C4-2B (cell line): ENCODE measurements around the gene SHISA7.

Experiments
- H3K27ac ChIP-seq: fragments of 450-650 bp; 2 replicates; pipeline ENCODE4 v1.5.1; 2017
- ZFX ChIP-seq: fragments of 450-650 bp; IDR thresholded peaks from 2 replicates; pipeline ENCODE4 v1.6.1; 2017
- TF ChIP-seq, protein P1 (sequence below): fragments of 450-650 bp; conservative IDR thresholded peaks from 2 replicates; pipeline ENCODE4 v1.5.1; 2017; ENCODE audit warnings: mild to moderate bottlenecking

The SHISA7 gene

DNA sequence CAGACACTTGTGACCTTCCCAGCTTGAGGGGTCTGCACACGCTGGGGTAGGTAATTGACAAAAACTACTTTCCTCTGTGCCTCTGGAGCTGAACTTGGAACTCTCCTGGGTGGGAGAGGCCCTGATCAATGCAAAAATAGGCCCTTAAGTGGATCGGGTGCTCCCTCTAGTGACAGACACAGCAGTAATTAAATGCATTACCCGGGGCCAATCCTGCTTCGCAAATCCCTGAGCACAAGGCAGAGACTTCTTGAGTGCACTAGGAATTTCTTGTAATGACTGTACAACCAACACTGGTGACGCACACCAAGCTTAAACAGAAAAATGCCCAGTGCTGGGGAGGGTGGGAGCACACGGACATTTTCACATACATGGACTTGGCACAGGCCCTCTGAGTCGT is 24.9 kb downstream of the SHISA7 start:
- no peak overlapping the region for H3K27ac ChIP-seq
- no peak for TF ChIP-seq ZFX
- TF ChIP-seq, protein P1, sequence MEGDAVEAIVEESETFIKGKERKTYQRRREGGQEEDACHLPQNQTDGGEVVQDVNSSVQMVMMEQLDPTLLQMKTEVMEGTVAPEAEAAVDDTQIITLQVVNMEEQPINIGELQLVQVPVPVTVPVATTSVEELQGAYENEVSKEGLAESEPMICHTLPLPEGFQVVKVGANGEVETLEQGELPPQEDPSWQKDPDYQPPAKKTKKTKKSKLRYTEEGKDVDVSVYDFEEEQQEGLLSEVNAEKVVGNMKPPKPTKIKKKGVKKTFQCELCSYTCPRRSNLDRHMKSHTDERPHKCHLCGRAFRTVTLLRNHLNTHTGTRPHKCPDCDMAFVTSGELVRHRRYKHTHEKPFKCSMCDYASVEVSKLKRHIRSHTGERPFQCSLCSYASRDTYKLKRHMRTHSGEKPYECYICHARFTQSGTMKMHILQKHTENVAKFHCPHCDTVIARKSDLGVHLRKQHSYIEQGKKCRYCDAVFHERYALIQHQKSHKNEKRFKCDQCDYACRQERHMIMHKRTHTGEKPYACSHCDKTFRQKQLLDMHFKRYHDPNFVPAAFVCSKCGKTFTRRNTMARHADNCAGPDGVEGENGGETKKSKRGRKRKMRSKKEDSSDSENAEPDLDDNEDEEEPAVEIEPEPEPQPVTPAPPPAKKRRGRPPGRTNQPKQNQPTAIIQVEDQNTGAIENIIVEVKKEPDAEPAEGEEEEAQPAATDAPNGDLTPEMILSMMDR = peak; percentile 83

DNA sequence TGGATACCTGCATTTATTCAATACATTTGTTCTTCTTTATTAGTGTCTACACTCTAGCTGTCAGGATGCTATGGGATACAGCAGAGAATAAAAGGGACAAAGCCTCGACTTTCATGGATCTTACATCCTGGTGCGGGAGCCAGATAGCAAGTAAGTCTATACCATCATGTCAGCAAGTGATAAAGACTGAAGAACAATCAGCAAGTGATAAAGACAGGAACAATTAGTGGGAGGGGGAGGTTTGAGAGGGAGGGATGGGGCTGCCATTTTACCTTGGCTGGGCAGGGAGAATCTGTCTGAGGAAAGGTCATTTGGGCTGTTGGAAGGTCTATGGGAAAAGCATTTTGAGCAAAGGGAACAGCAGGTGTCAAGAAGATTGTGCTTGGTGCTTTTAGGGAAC is 32.9 kb downstream of the SHISA7 start:
- no peak overlapping the region for H3K27ac ChIP-seq
- TF ChIP-seq, protein P1 = no peak
- no peak for TF ChIP-seq ZFX

DNA sequence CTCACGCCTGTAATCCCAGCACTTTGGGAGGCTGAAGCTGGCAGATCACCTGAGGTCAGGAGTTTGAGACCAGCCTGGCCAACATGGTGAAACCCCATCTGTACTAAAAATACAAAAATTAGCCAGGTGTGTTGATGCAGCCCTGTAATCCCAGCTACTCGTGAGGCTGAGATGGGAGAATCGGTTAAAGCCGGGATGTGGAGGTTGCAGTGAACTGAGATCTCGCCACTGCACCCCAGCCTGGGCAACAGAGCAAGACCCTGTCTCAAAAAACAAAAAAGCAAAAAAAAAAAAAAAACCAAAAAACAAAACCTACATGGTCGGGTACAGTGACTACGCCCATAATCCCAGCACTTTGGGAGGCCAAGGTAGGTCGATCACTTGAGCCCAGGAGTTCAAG is 33.9 kb downstream of the SHISA7 start:
- H3K27ac ChIP-seq = peak overlapping the region; percentile 99

DNA sequence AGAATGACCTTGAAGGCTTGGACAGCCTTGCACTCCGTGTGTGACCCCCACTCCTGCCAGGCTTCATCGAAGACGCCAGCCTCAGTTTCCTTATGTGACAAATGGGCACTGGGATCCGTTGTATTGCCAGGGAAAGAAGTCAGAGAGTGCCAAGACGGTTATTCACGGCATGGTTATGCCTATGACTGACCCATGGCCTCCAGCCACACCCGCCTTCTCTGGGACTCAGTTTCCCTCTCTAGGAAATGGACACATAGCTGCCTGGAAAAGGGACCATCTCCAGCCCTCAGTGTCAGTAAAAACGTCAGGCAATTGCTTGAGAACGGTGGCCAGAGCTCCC is 34.6 kb downstream of the SHISA7 start:
- no peak for TF ChIP-seq ZFX
- TF ChIP-seq, protein P1 = no peak
- H3K27ac ChIP-seq = peak overlapping the region; percentile 99

DNA sequence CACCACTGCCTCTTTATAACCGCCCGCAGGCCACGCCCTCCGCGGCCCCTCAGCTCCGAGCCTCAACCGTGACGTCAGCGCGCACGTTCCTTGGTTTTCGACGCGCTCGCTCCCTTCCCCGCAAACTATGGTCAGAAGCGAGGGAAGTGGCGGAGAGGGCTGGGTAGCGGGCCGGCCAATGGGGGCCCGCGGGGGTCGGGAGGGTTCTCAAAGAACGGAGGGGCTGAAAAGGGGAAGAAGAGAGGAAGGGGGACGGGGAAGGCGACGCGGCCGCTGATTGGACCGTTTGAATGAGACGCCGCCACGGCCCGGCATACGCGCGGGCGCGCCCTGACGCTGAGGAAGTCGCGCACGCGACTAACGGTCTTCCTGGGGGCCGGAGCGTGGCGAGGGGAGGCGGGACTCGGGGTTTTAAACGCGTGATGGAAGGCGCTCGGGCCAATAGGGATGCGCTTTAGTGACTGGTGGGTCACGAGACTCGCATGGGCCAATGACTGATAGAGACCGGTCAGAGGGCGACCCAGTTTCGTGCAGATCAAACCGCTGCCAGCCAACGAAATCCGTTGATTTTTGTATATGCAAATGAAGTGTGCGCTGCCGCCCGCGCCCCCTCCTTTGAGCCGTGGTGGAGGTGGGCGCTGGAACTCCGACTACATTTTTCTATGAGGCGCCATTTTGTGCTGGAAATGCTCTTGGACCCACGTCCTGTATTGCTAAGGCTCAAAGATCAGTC is 35.1 kb downstream of the SHISA7 start:
- TF ChIP-seq ZFX = no peak
- TF ChIP-seq, protein P1 = no peak
- peak overlapping the region; percentile 99 for H3K27ac ChIP-seq

DNA sequence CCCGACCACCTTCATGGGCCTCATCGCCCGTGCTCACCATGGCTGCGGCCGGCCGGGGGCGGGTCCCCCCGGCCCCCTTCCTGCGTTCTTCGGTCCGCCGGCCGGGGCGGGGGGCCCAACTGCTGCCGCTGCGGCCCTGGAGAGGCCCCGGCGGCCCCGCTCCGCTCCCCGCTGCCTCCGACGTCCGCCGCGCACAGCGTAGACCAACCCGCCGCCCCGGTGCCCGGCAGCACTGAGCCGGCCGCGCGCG is 35.6 kb downstream of the SHISA7 start, which contains the start of gene UBE2S:
UBE2S (minus strand) TSS at position 239 of the 250 bp plus-strand sequence; CDS start at position 40, 199 bp downstream.
- peak; percentile 91; the same call in 1 of the 2 replicates for TF ChIP-seq ZFX
- H3K27ac ChIP-seq = peak within 1 kb of the TSS; percentile 99

DNA sequence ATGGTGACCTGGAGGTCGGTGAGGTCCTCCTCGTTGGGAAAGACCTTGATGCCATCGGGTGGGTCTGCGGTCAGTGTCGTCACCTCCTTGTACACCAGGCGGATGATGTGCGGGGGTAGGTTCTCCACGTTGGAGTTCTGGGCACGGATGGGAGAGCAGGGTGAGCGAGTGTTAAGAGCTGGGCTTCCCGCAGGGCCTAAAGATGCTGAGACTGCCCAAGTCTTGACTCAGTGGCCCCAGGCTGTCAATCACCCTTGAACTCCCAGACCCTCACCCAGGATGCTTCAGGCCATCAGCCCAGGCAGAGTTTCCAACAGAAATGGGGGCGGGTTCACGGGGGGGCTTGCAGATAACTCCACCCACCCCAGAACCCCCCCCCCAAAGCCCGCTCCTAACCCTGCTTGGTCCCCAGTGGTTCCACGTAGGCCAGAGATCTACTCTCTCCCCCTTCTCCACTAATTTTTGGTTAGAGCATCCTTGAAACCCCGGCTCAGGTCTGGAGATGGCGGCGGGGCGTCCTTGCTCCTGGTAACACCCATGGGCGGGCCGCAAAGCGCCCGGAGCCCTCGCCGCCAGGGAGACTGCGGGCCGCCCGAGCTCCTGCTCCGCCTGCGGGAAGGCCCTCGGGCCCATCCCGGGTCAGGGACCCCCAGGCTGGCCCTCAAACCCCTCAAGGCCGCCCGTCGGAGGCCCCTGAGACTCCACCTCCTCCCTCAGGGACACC is 36.1 kb downstream of the SHISA7 start:
- peak overlapping the region; percentile 99 for H3K27ac ChIP-seq
- TF ChIP-seq ZFX = no peak; the same call in 1 of the 2 replicates
- TF ChIP-seq, protein P1 = no peak

DNA sequence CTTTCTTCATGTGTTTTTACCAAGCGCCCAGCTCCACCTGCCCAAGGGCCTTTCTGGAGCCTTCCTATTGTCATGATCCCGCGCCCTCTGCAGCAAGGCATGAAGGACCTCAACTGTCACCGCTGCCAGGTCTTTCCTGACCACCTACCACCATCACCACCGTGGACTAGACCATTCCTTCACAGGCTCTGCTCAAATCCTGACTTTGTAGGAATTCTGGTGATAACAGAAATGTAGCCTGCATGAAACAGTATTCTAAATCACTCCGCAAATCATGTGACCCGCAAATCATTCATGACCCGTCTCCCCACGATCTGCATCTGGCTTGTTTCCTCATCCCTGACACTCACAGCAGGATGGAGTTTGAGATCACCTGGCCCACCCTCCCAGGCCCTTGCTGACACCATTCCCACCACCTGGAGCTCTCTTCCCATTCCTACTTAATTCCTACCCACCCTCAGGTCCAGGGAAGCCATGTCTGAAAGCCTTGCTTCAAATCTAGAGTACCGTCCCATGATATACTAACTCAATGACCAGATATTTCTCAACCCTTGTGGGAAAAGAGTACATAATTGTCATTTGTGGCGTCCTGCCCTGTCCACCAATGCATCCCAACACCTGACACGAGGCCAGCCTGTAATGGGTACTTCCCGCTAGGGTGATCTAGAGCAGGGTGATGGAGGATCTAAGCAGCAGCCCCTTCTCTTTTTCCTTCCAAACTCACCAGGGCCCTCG is 36.8 kb downstream of the SHISA7 start:
- H3K27ac ChIP-seq = peak overlapping the region; percentile 99
- no peak for TF ChIP-seq ZFX
- TF ChIP-seq, protein P1 = no peak
